Osteocyte (in vitro differentiated cells): ENCODE results near the gene TACC3. TPM values are rescaled to one million over a fixed set of nuclear protein-coding genes. Genes with fewer than 3 reads are reported as not detected.

ENCODE experiments used
- DNase-seq: peaks from one replicate; pipeline ENCODE4 v3.0.0; 2021; ENCODE audit warnings: mixed read lengths; ENCODE audit not compliant: unreplicated experiment; ENCODE audit errors: extremely low spot score
- H3K27ac Mint-ChIP-seq: one replicate; pipeline ENCODE4 v1.8.0; 2021; ENCODE audit warnings: mild to moderate bottlenecking, mixed read lengths; ENCODE audit not compliant: unreplicated experiment
- H3K27me3 Mint-ChIP-seq: one replicate; pipeline ENCODE4 v1.8.0; 2021; ENCODE audit warnings: mixed read lengths; ENCODE audit not compliant: unreplicated experiment
- H3K36me3 Mint-ChIP-seq: one replicate; pipeline ENCODE4 v1.8.0; 2021; ENCODE audit warnings: mixed read lengths; ENCODE audit not compliant: unreplicated experiment
- H3K4me1 Mint-ChIP-seq: one replicate; pipeline ENCODE4 v1.8.0; 2021; ENCODE audit warnings: mixed read lengths; ENCODE audit not compliant: unreplicated experiment
- H3K4me3 Mint-ChIP-seq: one replicate; pipeline ENCODE4 v1.8.0; 2021; ENCODE audit warnings: mild to moderate bottlenecking, moderate library complexity, mixed read lengths; ENCODE audit not compliant: unreplicated experiment
- H3K9me3 Mint-ChIP-seq: one replicate; pipeline ENCODE4 v1.8.0; 2021; ENCODE audit warnings: mixed read lengths; ENCODE audit not compliant: unreplicated experiment
- total RNA-seq: library from RNA; stranded (reverse); gene quantifications from 2 replicates; pipeline ENCODE4 v1.2.1, GENCODE V29; 2021
- TF ChIP-seq, protein P1 (sequence below): fragments of 200-600 bp; sonication (generic); IDR thresholded peaks from 2 replicates; pipeline ENCODE4 v1.5.0; 2021; ENCODE audit warnings: antibody characterized with exemption, mild to moderate bottlenecking, moderate library complexity

TACC3 gene
- total RNA-seq, 1 donor from 2014 or later = 23.6 TPM

DNA sequence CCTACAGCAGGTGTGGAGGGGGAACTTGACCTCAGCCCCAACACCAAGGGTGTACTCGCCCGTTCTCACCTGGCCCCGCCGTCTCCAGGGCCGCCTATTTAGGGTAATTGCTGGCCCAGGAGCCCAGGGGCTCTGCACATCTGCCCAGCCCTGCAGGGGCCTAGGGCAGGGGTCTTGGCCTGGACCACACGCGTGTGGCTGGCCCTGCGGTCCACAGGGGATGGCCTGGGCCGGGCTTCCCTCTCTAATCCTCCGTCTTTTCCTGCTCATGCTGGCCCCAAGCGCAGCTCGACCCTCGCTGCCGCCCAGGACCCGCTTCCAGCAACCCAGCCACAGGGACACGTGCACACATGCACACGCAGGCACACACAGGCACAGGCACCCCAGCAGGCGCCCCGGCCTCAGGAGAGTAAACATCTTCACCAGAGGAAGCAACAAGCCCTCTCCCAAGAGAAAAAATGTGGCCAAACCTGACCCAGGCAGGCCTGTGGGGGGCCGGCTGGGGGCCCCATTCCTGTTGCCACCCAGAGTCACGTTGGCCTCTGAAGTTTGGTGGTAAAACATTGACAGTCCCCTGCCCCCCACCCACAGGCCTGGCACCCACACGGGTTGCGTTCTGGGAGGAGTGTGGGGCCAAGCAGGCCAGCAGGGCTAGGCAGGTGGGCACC lies 47.2 kb downstream of the TACC3 start:
- Mint-ChIP-seq H3K9me3 (no peaks in the 10 kb centered on the region), H3K27me3 (no peaks in the 10 kb centered on the region), H3K4me1 (peaks cover 5% of the 10 kb centered on the region), H3K4me3 (peak overlapping the region; percentile 68), H3K36me3 (no peaks in the 10 kb centered on the region), H3K27ac (no peak overlapping the region)
- no peak for DNase-seq
- TF ChIP-seq, protein P1, sequence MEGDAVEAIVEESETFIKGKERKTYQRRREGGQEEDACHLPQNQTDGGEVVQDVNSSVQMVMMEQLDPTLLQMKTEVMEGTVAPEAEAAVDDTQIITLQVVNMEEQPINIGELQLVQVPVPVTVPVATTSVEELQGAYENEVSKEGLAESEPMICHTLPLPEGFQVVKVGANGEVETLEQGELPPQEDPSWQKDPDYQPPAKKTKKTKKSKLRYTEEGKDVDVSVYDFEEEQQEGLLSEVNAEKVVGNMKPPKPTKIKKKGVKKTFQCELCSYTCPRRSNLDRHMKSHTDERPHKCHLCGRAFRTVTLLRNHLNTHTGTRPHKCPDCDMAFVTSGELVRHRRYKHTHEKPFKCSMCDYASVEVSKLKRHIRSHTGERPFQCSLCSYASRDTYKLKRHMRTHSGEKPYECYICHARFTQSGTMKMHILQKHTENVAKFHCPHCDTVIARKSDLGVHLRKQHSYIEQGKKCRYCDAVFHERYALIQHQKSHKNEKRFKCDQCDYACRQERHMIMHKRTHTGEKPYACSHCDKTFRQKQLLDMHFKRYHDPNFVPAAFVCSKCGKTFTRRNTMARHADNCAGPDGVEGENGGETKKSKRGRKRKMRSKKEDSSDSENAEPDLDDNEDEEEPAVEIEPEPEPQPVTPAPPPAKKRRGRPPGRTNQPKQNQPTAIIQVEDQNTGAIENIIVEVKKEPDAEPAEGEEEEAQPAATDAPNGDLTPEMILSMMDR = no peak

DNA sequence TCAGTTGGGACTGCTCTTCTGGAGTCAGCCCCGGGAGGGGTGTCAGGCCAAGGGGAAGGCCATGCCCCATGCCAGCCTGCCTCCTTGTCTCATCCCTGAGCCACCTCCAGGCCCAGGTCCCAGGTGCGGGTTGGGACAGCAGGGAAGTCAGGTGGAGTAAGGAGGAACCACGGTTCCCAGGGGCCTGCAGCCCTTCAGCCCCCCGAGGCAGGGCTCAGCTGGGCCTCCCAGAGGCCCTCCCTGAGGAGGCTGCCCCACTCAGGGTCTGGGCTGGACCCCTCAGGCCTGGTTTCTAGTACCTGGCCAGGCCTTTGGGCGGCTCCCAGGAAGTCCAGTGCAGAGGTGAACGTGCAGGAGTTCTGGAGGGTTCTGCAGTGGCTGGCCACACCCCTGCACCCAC lies 48.4 kb downstream of the TACC3 start:
- DNase-seq = no peak
- Mint-ChIP-seq H3K4me1 (peaks cover 9% of the 10 kb centered on the region), H3K27me3 (no peaks in the 10 kb centered on the region), H3K27ac (no peak overlapping the region), H3K9me3 (no peaks in the 10 kb centered on the region), H3K36me3 (no peaks in the 10 kb centered on the region), H3K4me3 (no peak overlapping the region)
- TF ChIP-seq, protein P1 = no peak

GRCh38 chr4:1770245-1770644 lies 48.9 kb downstream of the TACC3 start:
- no peak overlapping the region for H3K27ac Mint-ChIP-seq
- H3K27me3 Mint-ChIP-seq = no peaks in the 10 kb centered on the region
- no peak for DNase-seq
- H3K4me1 Mint-ChIP-seq = peaks cover 9% of the 10 kb centered on the region
- H3K4me3 Mint-ChIP-seq = no peak overlapping the region
- no peaks in the 10 kb centered on the region for H3K36me3 Mint-ChIP-seq
- TF ChIP-seq, protein P1 = no peak
- no peaks in the 10 kb centered on the region for H3K9me3 Mint-ChIP-seq

- TF ChIP-seq, protein P1 = no peak
- Mint-ChIP-seq H3K27me3 (no peaks in the 10 kb centered on the region), H3K27ac (no peak overlapping the region), H3K4me3 (no peak overlapping the region), H3K9me3 (no peaks in the 10 kb centered on the region), H3K4me1 (peaks cover 14% of the 10 kb centered on the region), H3K36me3 (no peaks in the 10 kb centered on the region)
- no peak for DNase-seq
Measured at GRCh38 chr4:1770791-1771231, 49.5 kb downstream of the TACC3 start.

- Mint-ChIP-seq H3K27ac (no peak overlapping the region), H3K4me1 (peaks cover 20% of the 10 kb centered on the region), H3K27me3 (no peaks in the 10 kb centered on the region), H3K4me3 (no peak overlapping the region), H3K9me3 (no peaks in the 10 kb centered on the region), H3K36me3 (no peaks in the 10 kb centered on the region)
- TF ChIP-seq, protein P1 = no peak
- DNase-seq = no peak
Measured at GRCh38 chr4:1771555-1772305, 50.4 kb downstream of the TACC3 start.
